ENCODE measurements around the gene SRGAP3. TPM values are rescaled to one million over a fixed set of nuclear protein-coding genes. Genes with fewer than 3 reads are reported as not detected.

SRGAP3 gene
- total RNA-seq, 2 donors from 2014 or later = 1.7 to 3.4 TPM

DNA sequence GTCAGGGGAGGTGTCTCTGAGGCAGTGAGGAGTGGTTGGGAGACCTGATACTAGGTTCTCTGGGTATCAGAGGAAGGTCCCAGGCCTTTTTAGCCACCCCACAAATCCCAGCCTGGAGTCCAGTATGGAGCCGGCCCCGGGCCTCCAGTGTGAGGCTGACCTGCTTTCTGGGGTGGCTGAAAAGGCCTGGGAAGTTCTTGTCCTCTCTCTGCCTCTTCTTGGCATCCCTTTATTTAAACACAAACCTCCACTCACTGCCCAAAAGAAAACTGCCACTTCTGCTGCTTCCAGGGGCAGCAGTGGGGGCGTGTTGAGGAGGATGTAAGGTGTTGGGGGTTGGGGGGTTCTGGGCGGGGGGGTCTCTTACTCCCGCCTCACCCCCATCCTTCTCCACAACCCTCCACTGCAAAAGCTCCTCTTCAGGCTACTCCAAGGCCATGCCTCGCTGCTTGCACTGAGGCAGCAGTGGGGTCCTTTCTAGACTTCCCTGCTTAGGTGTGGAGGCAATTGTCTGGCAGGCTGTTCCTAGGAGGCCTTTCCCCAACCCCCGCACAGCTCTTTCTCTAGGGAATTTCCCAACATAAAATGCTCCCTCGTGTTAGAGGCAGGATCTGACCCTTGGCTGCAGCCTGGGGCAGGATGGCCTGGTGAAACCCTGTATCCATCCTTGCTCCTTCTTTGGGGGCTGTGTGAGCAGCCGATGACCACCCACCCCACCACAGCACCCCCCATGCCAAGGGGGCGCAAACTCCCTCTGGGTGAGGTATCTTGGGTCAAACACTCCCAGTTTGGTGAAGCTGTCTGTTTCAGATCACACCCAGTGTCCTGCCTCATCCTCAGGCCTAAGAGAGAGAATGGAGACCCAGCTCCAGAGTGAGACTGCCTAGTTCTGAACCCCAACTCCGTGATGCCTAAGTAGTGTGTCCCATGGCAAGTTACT lies 274.1 kb downstream of the SRGAP3 start:
- DNase-seq (ENCODE audit: low spot score) = no peak
- intact Hi-C loops (cut with DNase I) = no loop called here

DNA sequence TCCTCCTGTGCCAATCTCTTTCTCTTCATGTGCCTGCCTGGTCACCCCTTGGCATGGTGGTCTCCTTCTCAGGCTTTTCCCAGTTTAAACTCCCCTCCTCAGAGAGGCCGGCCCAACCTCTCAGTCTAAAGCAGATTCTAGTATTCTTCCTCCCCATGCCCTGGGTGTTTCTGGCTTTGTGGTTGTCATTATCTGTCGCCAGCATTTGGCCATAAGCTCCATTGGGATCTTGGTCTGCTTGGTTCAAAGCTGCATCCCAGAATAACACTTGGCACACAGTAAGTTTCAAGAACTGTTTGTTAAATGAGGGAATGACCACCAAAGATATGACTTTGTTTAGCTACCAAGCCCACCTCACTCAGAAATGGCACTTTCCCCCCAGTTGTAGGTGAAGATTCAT lies 275.0 kb downstream of the SRGAP3 start:
- intact Hi-C loops (cut with DNase I) = loop anchor here (1.0 to 5.0 kb wide), 3 partner anchors 21 to 328 kb away; no protein-coding TSS in a partner anchor
- DNase-seq (ENCODE audit: low spot score) = no peak

DNA sequence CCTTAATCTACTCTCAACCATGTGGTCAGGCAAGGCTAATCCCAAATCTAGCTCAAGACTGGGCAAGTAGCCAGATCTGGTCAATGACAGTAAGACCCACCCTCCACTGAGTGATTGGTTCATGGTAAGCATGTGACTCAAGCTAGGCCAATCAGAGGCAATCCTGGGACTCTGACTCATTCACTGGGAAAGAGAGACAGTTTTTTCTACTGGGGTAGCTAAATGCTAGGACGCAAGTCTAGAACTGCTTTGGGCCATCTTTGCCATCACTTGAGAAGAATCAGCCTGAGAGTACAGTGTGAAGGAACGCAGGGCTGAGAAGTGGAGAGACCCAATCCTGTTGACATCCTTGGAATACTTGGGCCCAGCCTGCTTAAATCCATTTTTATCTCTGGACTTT lies 276.8 kb downstream of the SRGAP3 start:
- intact Hi-C loops (cut with DNase I) = loop anchor here in 1 of 2 donors (5.0 kb wide), 2 partner anchors 95 to 330 kb away; no protein-coding TSS in a partner anchor

DNA sequence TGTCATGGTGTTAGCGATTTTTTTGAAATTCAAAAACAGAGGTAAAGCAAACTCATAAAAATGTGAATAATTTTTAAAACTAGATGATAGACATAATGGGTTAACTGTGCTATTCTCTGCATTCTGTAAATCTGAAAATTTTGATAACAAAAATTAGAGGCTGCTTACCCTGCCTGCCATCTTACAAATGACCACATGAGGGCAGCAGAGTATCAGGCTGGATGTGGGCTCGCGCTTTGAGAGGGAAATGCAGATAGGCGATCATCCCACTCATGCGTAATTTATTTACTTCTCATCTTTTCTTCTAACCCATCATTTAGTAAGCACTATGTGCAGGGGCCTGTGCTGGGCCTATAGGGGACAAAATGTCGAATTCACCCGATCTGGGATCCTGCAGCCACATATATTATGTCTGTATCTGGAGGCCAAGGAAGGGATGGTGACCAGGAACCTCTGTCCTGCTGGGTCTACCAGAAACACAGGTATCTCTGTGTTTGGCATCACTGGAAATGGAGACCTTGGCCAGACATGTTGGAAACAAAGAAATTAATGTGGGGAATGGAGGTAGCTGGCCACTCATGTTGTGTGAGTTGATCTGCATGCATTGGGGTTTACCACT lies 278.4 kb downstream of the SRGAP3 start:
- intact Hi-C loops (cut with DNase I) = loop anchor here in 1 of 2 donors (5.0 kb wide), 2 partner anchors 96 to 331 kb away; no protein-coding TSS in a partner anchor
- DNase-seq (ENCODE audit: low spot score) = no peak

More for the DNA sequence above, 276.8 kb downstream of the SRGAP3 start:
- DNase-seq (ENCODE audit: low spot score) = no peak

DNA sequence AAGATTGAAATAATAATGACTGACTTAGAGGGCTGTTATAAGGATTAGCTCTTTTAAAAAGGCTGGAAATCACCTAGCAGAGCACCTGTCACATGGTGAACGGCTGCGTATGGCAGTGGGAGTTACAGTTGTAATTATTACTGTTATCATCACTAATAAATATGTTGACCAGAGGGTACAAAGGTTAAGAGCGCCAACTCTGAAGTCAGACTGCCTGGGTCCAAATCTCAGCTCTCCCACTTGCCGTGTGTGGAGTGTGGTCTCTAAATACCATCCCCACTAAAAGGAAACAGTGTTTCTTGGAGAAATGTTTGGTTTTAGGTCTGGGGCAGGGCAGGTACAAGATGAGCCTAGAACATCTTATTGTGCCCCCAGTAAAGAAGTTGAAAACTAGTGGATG lies 280.2 kb downstream of the SRGAP3 start:
- intact Hi-C loops (cut with DNase I) = no loop called here
- no peak for DNase-seq (ENCODE audit: low spot score)

DNA sequence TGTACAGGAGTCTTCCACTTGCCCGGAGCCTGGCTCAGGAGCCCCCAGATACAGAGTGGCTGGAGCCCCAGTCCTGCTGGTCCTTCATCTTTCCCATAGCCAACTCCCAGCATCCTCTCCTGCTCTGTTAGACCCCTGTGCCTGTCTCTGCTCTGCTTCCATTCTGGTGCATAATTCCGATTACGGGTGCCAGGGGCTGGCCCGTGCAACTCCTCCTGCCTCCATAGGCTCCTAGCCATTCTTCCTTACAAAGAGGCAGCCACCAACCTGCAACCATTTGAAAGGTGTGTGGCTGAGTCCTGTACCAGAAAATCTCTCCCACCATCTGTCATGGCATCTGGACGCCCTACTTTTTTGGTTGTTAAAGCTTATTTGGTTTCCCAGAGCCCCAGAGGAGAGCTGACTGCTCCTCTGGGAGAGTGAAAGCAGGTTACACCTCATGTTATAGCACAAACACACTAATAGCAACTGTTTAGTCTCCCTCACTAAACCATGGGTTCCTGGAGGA lies 281.0 kb downstream of the SRGAP3 start:
- no peak for DNase-seq (ENCODE audit: low spot score)
- intact Hi-C loops (cut with DNase I) = no loop called here

DNA sequence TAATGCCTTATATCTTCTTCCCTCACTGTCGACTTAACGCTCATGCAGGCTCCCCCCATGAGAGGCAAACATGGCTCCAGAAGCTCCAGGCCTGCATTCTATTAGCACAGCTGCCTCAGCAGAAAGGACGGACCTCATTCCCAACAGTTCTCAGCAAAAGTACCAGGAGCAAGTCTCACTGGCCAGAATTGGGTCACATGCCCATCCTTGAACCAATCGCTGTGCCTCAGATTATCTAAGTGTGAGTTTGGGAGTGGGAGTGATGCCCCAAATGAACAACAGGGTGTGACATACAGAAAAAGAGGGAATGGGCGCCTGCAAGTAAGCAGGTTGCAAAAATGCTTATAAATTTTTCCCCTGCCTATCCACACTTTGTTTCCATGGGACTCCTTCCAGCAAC lies 281.9 kb downstream of the SRGAP3 start:
- no peak for DNase-seq (ENCODE audit: low spot score)
- intact Hi-C loops (cut with DNase I) = no loop called here

DNA sequence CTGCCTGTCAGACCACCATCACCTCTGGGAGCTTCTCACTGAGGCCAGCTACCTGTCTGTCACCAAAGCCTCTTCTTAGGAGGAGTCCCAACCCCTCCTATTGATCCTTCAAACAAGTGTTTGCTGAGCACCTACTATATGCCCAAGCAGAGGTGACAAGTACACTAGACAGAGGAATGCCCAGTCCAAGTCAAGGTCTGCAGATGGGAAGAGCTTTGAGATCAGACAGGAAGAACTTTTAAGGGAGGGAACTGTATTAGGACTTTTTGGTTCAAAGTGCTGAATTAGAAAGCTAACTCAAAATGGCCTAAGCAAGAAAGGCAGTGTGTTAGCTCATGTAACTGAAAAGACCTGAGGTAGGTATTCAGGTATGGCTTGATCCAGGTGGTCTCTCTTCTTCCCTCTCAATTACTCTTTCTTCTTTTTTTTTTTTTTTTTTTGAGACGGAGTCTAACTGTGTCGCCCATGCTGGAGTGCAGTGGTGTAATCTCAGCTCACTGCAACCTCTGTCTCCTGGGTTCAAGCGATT lies 282.6 kb downstream of the SRGAP3 start:
- intact Hi-C loops (cut with DNase I) = no loop called here
- DNase-seq (ENCODE audit: low spot score) = no peak

DNA sequence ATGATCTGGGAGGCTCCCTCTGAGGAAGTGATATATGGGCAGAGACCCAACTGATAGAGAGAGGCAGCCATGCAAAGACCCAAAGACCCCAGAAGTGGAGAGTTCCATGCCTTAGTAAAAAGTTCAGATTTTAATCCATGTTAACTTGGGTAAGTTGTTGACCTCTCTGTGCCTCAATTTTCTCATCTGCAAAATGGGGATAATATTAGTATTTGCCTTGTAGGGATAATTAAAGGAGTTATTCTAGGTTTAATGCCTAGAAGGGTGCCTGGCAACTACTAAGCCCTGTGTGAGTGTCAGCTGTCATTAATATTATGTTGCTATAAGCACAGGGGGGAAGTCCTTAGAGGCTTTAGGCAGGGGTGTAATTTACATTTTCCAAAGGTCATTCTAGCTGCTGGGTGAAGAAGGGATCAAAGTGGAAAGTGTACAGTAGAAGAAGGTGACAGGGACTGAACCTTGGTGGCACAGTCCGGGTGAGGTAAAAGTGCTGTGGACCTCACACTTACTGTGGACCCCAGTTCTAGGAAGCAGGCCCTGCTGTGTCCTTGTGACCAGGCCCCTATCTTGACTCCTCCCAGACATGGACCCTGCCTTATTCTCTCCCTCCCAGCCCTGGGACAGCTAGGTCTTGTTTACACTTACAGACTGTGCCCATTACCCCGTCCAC lies 283.2 kb downstream of the SRGAP3 start:
- intact Hi-C loops (cut with DNase I) = no loop called here
- no peak for DNase-seq (ENCODE audit: low spot score)

DNA sequence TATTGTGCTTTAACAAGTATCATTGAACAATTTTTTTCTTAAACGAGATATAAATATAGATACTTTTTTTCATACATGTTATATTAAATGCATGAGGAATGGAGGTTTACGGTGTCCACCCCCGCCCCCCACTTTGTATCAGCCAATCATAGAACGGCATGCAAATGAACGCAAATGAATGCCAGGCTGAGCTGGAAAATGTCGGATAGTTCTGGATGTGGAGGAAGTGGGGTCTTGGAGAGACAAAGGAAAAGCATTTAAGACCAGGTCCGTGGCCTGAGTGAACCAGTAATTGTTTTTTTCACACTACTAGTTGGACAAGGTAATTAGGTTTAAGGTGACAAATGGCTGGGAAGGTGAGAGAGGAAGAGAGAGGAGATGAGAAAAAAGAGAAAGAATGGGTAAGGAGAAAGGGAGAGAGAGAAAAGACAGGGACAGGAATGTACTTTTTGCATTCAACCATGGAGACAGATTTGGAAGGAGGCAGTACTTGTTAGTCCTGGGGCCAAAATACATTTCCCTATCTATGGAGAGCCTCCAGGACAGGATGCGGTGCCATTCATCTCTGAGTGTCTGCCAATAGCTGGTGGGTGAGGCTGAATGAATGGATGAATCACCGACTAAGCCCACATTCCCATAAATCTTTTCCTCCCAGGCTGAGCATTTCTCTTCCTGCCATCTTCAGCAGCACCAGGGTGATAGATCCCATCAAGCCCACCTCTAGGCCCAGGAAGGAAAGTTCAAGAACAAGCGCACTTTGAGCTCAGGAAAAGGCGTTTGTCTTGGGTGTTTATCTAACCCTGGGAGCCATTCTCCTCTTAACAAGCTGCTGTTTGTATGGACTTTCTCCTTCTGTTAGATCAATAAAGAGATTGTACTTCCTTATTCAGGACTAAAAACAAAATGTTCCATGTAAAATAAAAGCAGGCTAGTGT lies 284.7 kb downstream of the SRGAP3 start:
- no peak for DNase-seq (ENCODE audit: low spot score)
- intact Hi-C loops (cut with DNase I) = no loop called here

DNA sequence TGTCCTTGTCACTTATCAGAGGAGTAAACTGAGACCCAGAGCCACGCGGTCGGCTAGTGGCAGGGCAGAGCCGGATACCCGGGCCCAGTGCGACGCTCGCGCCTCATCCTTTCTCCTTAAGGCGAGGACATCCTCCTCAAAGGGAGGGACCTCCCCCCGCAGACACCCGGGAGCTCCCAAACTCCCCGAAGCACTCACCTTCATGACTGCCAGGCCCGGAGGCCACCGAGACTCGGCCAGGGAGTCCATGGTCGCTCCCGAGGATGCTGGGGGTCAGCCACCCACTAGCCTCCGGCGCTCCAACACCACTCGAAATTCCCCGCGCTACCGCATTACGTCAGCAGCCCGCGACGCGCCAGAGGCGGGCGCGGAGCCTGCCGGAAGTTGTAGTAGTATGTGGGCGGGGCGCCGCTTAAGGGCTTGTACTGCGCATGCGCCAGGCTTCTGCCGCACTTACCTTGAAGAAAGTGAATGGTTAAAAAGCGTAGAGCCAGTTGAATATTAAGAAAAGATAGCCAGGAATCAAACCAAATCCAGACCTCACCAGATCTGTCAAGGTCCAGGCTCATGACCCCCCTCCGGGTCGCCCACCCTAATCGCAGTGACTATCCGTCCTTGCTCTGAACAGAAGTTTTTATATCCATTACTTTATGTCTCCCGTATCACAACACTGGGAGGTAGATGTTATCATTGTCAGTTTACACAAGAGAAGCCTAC lies 286.2 kb downstream of the SRGAP3 start, which contains the start of gene RAD18:
RAD18 (minus strand) TSS at position 336 of the 717 bp plus-strand sequence; CDS start at position 249, 87 bp downstream.
- DNase-seq (ENCODE audit: low spot score) = peak; percentile 97
- intact Hi-C loops (cut with DNase I) = no loop called here

DNA sequence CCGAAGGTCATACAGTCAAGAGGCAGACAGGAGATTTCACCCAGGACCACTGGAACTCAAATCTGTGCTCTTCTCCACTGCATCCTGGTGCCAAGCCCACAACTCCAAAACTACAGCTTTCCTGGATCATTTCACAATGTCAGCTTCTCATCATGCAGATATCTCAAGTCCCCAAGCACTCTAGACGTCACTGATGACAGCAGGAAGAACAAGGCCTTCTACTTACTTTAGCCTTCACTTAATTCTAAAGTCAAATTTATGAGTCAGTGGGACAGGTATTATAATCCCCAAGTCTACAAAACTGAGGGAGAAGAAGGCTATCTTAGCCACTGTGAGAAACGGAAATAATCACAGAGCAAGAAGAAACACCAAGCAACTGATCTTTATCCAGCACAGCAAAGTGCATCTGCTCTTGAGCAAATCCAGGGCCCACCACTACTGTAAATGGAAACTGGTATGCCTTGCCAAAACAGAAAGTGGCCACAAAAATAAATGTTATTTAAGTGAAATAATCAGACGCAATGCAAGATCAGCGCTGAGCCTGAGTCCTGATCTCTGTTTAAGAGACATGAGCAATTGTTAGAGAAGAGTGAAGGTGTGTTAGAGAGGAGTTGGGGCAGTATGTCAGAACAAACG lies 287.1 kb downstream of the SRGAP3 start:
- no peak for DNase-seq (ENCODE audit: low spot score)
- intact Hi-C loops (cut with DNase I) = no loop called here

DNA sequence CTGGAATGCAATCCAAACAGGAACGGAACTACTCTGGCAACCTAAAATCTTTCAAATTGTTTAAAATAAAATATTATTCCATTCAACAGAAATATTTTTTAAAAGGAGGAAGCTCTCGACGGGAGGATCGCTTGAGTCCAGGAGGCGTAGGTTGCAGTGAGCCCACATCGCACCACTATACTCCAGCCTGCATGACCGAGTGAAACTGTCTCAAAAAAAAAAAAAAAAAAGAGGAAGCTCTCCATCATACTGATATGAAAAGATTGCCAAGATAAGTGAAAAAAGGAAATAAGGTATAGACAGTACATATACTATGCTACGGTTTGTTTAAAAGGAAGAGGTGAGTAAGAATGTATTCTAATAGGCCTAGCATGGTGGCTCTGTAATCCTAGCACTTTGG lies 289.8 kb downstream of the SRGAP3 start:
- no peak for DNase-seq (ENCODE audit: low spot score)
- intact Hi-C loops (cut with DNase I) = no loop called here

DNA sequence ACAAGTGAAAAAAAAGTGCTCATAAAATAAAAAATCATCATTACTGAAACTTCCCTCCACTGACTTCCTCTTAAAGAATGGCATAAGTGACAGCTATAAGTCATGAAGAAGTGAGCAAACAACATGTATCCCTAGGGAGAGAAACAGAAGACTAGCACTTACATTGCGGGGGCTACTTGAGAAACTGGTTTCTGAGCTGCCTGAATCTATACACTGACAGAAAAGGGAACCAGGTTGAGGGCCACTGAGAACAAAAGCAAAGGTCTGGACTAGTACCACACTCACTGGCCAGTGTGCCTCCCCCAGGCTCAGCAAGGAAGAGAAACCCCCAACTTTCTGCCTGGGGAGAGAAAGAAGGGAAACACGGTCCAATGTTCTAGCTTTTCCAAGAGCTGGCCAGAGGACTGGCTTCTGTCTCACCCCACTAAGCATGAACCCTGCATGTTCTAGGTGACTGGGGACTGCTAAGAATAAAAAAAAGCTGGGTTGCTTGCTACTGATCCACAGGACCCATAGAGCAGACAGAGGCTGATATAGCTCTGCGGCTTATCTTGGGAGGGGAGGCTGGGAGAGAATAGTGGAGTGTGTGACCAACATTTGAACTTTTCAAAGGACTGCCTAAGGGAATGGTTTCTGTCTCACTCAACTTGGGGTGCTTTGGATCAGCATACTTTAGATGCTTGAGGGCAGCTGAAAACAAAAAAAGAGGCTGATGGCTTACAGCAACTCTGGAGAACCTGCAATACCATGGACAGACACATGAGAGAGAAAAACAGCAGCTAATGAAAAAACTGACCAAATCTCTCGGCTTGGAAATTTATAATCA lies 294.3 kb downstream of the SRGAP3 start:
- DNase-seq (ENCODE audit: low spot score) = no peak
- intact Hi-C loops (cut with DNase I) = no loop called here

DNA sequence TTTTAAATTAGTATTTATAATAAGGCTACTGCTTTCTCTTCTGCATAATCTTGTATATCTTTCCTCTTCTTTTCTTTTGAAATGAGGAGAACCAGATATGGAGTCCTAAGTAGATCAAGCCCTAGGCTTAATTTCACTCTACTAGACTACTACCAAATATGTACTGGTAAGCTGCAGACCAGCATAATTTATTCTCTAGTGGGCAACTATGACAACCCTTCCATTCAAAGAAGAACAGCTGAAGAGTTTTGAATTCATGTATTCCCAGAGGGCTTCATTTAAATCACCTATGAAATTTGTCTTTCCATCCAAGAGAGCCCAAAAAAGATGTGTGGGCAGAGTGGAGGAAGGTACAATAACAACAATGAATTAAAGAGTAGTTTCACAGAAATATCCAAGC lies 296.1 kb downstream of the SRGAP3 start:
- intact Hi-C loops (cut with DNase I) = no loop called here
- DNase-seq (ENCODE audit: low spot score) = no peak

DNA sequence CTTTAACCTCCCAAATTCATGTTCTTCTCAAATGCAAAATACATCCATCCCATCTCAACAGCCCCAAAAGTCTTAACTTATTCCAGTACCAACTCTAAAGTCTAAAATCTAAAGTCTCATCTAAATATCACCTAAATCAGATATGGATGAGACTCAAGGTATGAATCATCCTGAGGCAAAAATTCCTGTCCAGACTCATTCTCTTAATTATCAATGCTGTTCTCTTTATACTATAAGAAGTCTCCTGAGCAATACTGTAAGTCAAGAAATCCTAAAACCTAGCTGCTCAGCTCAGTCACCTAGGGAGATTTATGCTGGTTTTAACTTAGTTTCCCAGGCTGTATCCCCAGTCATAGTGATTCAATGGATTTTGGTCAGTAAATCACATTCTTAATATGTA lies 297.3 kb downstream of the SRGAP3 start:
- intact Hi-C loops (cut with DNase I) = no loop called here
- DNase-seq (ENCODE audit: low spot score) = no peak
